Ovary (tissue), 3 donors: ENCODE results near the gene CDH23.

ENCODE experiments used
- EP300 ChIP-seq: sonication (generic); formaldehyde crosslinking; IDR thresholded peaks from one replicate; pipeline ENCODE4 v1.6.1; 2017; ENCODE audit warnings: antibody characterized with exemption
- POLR2A ChIP-seq: fragments of 450-650 bp; IDR thresholded peaks from one replicate; pipeline ENCODE4 v1.6.1; 2017; ENCODE audit warnings: antibody characterized with exemption, mild to moderate bottlenecking, moderate library complexity
- TF ChIP-seq, protein P1 (sequence below), 3 donors: fragments of 450-650 bp in 2 of 3; fragments of 200-600 bp in 1 of 3; IDR thresholded peaks; one replicate each; pipeline versions ENCODE4 v1.5.1 to v1.8.0; 2016 to 2022; ENCODE audit warnings: antibody characterized with exemption in 3 of 3, mild to moderate bottlenecking in 1 of 3
- donor health status: DM: no; HTN: no; CAD: no.

DNA sequence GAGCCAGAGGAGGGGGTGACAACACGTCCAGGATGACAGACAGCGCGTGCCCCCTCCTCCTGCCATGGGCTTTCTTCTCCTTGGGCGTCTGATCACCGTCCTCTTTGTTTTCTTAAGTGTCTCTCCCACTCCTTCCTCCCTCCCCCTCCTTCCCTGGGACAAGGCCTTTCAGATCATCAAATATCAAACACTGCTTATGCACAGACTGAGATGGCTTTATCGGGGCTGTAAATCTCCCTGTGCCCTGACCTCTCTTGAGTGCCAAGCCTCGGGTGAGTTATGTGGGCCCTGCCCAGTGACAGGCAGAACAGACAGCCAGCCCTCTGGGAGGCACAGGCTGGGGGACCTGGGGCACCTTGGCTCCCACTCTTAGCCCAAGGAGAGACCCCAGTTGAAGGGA, 206.4 kb downstream of the CDH23 start:
- TF ChIP-seq EP300 (no peak), POLR2A (no peak)
- TF ChIP-seq, protein P1, sequence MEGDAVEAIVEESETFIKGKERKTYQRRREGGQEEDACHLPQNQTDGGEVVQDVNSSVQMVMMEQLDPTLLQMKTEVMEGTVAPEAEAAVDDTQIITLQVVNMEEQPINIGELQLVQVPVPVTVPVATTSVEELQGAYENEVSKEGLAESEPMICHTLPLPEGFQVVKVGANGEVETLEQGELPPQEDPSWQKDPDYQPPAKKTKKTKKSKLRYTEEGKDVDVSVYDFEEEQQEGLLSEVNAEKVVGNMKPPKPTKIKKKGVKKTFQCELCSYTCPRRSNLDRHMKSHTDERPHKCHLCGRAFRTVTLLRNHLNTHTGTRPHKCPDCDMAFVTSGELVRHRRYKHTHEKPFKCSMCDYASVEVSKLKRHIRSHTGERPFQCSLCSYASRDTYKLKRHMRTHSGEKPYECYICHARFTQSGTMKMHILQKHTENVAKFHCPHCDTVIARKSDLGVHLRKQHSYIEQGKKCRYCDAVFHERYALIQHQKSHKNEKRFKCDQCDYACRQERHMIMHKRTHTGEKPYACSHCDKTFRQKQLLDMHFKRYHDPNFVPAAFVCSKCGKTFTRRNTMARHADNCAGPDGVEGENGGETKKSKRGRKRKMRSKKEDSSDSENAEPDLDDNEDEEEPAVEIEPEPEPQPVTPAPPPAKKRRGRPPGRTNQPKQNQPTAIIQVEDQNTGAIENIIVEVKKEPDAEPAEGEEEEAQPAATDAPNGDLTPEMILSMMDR (IDR thresholded peaks at IDR 0.05) = no peak
